ENCODE results near the gene CEP85L. TPM values are rescaled to one million over a fixed set of nuclear protein-coding genes. Genes with fewer than 3 reads are reported as not detected.

The CEP85L gene
- total and polyA plus RNA-seq, 2 of the 4 experiments (the other 2 are of a cell fraction) = 2.3 to 25.6 TPM

DNA sequence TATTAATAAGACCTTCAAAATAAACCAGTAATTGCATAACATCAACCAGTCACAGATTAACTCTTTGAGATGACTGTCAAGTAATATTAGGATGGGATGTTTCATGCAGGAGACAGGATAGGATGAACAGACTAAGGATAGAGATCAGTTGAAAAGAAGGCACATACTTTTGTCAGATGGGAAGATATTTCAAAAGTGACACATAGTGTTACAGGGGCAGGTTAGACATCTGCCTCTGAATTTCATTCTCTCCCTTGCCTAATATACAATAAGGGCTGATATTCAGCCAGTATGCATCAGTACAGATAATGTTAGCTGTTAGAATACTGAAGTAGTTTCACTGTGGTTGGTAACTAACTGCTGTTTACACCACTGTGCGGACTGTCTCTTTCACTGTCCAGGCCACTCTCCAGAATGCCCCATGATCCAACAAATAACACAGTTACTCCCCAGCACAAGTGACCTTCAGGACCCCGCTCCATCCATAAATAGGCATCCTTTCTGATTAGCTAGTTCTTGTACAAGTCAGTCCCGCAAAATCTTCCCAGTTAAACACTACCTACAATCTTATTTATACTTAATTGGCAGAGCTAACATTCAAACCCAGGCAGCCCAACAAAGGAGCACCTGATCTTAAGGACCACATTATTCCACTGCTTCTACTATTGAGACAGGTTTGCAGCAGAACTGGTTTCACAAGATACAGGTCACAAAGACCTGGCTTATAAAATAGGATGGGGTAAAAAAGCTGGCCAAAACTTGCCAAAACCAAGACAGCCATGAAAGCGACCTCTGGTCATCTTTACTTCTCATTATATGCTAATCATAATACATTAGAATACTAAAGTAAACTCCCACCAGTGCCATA lies 125.2 kb downstream of the CEP85L start (continued):
- TF ChIP-seq, protein P1, sequence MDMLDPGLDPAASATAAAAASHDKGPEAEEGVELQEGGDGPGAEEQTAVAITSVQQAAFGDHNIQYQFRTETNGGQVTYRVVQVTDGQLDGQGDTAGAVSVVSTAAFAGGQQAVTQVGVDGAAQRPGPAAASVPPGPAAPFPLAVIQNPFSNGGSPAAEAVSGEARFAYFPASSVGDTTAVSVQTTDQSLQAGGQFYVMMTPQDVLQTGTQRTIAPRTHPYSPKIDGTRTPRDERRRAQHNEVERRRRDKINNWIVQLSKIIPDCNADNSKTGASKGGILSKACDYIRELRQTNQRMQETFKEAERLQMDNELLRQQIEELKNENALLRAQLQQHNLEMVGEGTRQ (IDR thresholded peaks at IDR 0.05; ENCODE audit: low read depth, low read length) = no peak
- TF ChIP-seq POLR2A (IDR thresholded peaks at IDR 0.05; ENCODE audit: low read depth, low read length) = no peak

DNA sequence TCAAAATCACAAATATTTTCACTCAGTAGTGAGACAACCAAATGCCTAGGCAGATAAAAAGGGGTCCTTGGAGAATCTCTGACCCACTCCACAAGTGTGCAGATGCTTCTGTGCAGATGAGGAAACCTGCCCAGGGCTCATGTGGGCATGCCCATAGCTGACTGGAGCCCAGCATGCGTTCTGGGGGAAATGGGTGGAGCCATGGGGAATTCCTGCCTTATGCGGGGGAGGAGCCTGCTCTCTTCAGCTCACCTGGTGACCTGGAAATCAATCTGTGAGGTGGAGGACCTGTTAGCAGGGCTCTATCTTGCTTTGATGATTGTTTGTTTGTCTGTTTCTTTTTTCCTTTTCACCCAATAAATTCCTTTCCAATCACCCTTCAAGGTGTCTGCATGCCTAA lies 126.7 kb downstream of the CEP85L start:
- peaks cover 2% of the 10 kb centered on the region; the same call in 1 of the 2 replicates for H3K4me1 ChIP-seq (ENCODE audit: control insufficient read depth, insufficient read depth, low read length)
- no peak overlapping the region for H2BK5ac ChIP-seq (ENCODE audit: low read depth, low read length, poor library complexity, severe bottlenecking)
- H4K91ac ChIP-seq (ENCODE audit: insufficient read depth, low read depth, low read length) = no peak overlapping the region
- BruUV-seq (replicated peaks) = no TSS peak
- H4K5ac ChIP-seq (ENCODE audit: low read depth, low read length) = no peak overlapping the region
- ATAC-seq (ENCODE audit: low read depth) (no peak), DNase-seq (no peak)
- no peak overlapping the region for H3K4me3 ChIP-seq (ENCODE audit: insufficient read depth, low read depth, low read length)
- no peak overlapping the region for H2AK9ac ChIP-seq (replicated peaks; ENCODE audit: low read depth, low read length, poor library complexity)
- intact Hi-C loops (cut with micrococcal nuclease) = no loop called here
- H3K27ac ChIP-seq (ENCODE audit: insufficient read depth, low read length) = no peak overlapping the region
- dilution Hi-C loops (cut with HindIII; ENCODE audit: low sequenced_read_pairs, unreplicated experiment) = no loop called here
- no peak overlapping the region for H3K4me2 ChIP-seq (ENCODE audit: low read depth, low read length)
- H2AFZ ChIP-seq (replicated peaks; ENCODE audit: low read length, poor library complexity) = no peak overlapping the region
- H2BK20ac ChIP-seq (ENCODE audit: low read depth, low read length) = no peak overlapping the region
- TF ChIP-seq RFX5 (IDR thresholded peaks at IDR 0.05; ENCODE audit: low read depth, low read length) = no peak
- TF ChIP-seq, protein P2, sequence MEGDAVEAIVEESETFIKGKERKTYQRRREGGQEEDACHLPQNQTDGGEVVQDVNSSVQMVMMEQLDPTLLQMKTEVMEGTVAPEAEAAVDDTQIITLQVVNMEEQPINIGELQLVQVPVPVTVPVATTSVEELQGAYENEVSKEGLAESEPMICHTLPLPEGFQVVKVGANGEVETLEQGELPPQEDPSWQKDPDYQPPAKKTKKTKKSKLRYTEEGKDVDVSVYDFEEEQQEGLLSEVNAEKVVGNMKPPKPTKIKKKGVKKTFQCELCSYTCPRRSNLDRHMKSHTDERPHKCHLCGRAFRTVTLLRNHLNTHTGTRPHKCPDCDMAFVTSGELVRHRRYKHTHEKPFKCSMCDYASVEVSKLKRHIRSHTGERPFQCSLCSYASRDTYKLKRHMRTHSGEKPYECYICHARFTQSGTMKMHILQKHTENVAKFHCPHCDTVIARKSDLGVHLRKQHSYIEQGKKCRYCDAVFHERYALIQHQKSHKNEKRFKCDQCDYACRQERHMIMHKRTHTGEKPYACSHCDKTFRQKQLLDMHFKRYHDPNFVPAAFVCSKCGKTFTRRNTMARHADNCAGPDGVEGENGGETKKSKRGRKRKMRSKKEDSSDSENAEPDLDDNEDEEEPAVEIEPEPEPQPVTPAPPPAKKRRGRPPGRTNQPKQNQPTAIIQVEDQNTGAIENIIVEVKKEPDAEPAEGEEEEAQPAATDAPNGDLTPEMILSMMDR (conservative IDR thresholded peaks at IDR 0.05; ENCODE audit: low read depth, low read length) = no peak
- TF ChIP-seq BHLHE40 (IDR thresholded peaks at IDR 0.05; ENCODE audit: low read depth, low read length) = no peak
- TF ChIP-seq, protein P1 (IDR thresholded peaks at IDR 0.05; ENCODE audit: low read depth, low read length) = no peak
- TF ChIP-seq POLR2A (IDR thresholded peaks at IDR 0.05; ENCODE audit: low read depth, low read length) = no peak
- no peak for TF ChIP-seq MXI1 (IDR thresholded peaks at IDR 0.05; ENCODE audit: borderline replicate concordance, low read depth, low read length)
- TF ChIP-seq CEBPB (IDR thresholded peaks at IDR 0.05; ENCODE audit: low read depth, low read length) = no peak
- TF ChIP-seq, protein P3, sequence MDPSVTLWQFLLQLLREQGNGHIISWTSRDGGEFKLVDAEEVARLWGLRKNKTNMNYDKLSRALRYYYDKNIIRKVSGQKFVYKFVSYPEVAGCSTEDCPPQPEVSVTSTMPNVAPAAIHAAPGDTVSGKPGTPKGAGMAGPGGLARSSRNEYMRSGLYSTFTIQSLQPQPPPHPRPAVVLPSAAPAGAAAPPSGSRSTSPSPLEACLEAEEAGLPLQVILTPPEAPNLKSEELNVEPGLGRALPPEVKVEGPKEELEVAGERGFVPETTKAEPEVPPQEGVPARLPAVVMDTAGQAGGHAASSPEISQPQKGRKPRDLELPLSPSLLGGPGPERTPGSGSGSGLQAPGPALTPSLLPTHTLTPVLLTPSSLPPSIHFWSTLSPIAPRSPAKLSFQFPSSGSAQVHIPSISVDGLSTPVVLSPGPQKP (IDR thresholded peaks at IDR 0.05; ENCODE audit: borderline replicate concordance, low read depth, low read length) = no peak
- TF ChIP-seq NFE2L2 (IDR thresholded peaks at IDR 0.05; ENCODE audit: low read depth, low read length) = no peak
- TF ChIP-seq MAZ (IDR thresholded peaks at IDR 0.05; ENCODE audit: borderline replicate concordance, low read depth, low read length) = no peak
- H3K23ac ChIP-seq (ENCODE audit: low read depth, low read length) = no peak overlapping the region
- H3K36me3 ChIP-seq (ENCODE audit: control insufficient read depth, insufficient read depth, low read length) = peaks cover 5% of the 10 kb centered on the region; the same call in 1 of the 2 replicates
- no peaks in the 10 kb centered on the region; the same call in 1 of the 2 replicates for H3K9me1 ChIP-seq (ENCODE audit: insufficient read depth, low read length)
- no peak overlapping the region for H3K56ac ChIP-seq (ENCODE audit: extremely low read depth, insufficient read depth, low read length)
- H3K9ac ChIP-seq (ENCODE audit: low read depth, low read length) = no peak overlapping the region
- H4K20me1 ChIP-seq (ENCODE audit: insufficient read depth, low read length) = no peaks in the 10 kb centered on the region
- H2AK5ac ChIP-seq (ENCODE audit: low read depth, low read length) = no peak overlapping the region
- no peak overlapping the region for H3K18ac ChIP-seq (ENCODE audit: low read depth, low read length)
- POLR2A ChIA-PET (ENCODE audit: unreplicated experiment) = no interaction called here
- CTCF ChIA-PET = no interaction called here
- in situ Hi-C loops (cut with MboI; ENCODE audit: low sequenced_read_pairs) = no loop called here
- H2BK120ac ChIP-seq (ENCODE audit: low read depth, low read length) = no peak overlapping the region
- no peak overlapping the region for H4K8ac ChIP-seq (ENCODE audit: low read depth in 2 of 2, low read length in 2 of 2)
- H3K27me3 ChIP-seq (ENCODE audit: control insufficient read depth, insufficient read depth, low read length) = no peaks in the 10 kb centered on the region
- no CpG with 5 or more reads among the region's 2 CpGs for WGBS, 2 experiments (ENCODE audit: extremely low coverage in 2 of 2, insufficient read length in 1 of 2)
- H3K79me1 ChIP-seq (ENCODE audit: low read depth in 1 of 2, low read length in 2 of 2) = peaks cover 14 to 21% of the 10 kb centered on the region in 2 experiments
- no peak overlapping the region for H2BK15ac ChIP-seq (ENCODE audit: low read depth, low read length)
- no peak overlapping the region for H3K14ac ChIP-seq (replicated peaks; ENCODE audit: low read depth, low read length)
- H3K9me3 ChIP-seq (ENCODE audit: control insufficient read depth, insufficient read depth, low read length) = no peaks in the 10 kb centered on the region
- no peak overlapping the region for H3K4ac ChIP-seq (ENCODE audit: low read depth, low read length)
